HL-60 (cell line): Measurements from ENCODE around the gene ANAPC10.

ENCODE experiments used
- DNase-seq, 2 experiments: peaks; one replicate each; pipeline ENCODE4 v3.0.0-alpha.2; 2010 to 2020; ENCODE audit warnings: low read depth in 1 of 2, low spot score in 1 of 2
- H3K27ac ChIP-seq: fragments of 250-450 bp; sonication (Bioruptor Pico); replicated peaks from 2 replicates; pipeline ENCODE4 v1.5.1; 2020; ENCODE audit warnings: mild to moderate bottlenecking, moderate library complexity
- H3K27me3 ChIP-seq: fragments of 250-450 bp; sonication (Bioruptor Pico); 2 replicates; pipeline ENCODE4 v1.5.1; 2021; ENCODE audit warnings: mild to moderate bottlenecking, moderate library complexity; ENCODE audit not compliant: insufficient read depth, poor library complexity, severe bottlenecking
- H3K4me3 ChIP-seq: replicated peaks from 2 replicates; pipeline ENCODE4 v1.5.1; 2011; ENCODE audit warnings: mild to moderate bottlenecking, control low read depth, low read length; ENCODE audit not compliant: insufficient read depth
- CTCF ChIP-seq: IDR thresholded peaks from one replicate; pipeline ENCODE4 v1.5.1; 2011; ENCODE audit warnings: low read length, control low read depth, inconsistent platforms; ENCODE audit not compliant: insufficient read depth
- GABPA ChIP-seq: IDR thresholded peaks from 2 replicates; pipeline ENCODE4 v1.6.1; 2012; ENCODE audit warnings: low read depth
- POLR2AphosphoS5 ChIP-seq: IDR thresholded peaks from 2 replicates; pipeline ENCODE4 v1.6.1; 2012; ENCODE audit warnings: low read depth
- REST ChIP-seq: IDR thresholded peaks from 2 replicates; pipeline ENCODE4 v1.6.1; 2012; ENCODE audit warnings: low read depth; ENCODE audit not compliant: insufficient replicate concordance
- SPI1 ChIP-seq: IDR thresholded peaks from 2 replicates; pipeline ENCODE4 v1.6.1; 2012; ENCODE audit warnings: low read depth, mild to moderate bottlenecking, borderline replicate concordance

Gene ANAPC10

DNA sequence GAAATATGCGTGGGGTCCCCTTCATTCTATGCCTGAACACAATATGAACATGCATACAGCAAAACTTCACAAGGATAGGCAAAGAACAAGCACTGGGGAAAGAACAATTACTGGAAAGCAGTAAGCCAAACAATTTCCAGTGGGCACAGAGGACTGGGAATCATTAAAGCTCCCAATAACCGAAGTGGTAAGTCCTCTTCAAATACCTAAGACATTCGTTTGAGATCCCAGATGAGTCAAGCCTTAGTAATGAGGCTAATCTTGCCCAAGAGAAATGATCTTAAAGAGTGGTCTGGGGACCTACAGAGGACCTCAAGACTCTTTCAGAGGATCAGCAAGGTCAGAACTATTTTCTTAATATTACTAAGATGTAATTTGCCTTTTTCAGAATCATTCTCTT lies 28.6 kb downstream of the ANAPC10 start:
- DNase-seq: no peak
- Histone ChIP-seq H3K27me3 (no peaks in the 10 kb centered on the region), H3K4me3 (no peak overlapping the region), H3K27ac (no peak overlapping the region)
- no peak for TF ChIP-seq GABPA
- no peak for TF ChIP-seq REST
- no peak for TF ChIP-seq POLR2AphosphoS5
- no peak for TF ChIP-seq CTCF
- TF ChIP-seq SPI1: no peak

GRCh38 chr4:145066063-145066501 lies 31.9 kb downstream of the ANAPC10 start:
- no peak for DNase-seq
- H3K4me3 ChIP-seq: no peak overlapping the region
- H3K27ac ChIP-seq: no peak overlapping the region
- H3K27me3 ChIP-seq: no peaks in the 10 kb centered on the region
- TF ChIP-seq POLR2AphosphoS5 (no peak), GABPA (no peak), CTCF (no peak), REST (no peak), SPI1 (no peak)

GRCh38 chr4:145061318-145061920 lies 36.6 kb downstream of the ANAPC10 start:
- Histone ChIP-seq H3K27me3 (no peaks in the 10 kb centered on the region), H3K27ac (no peak overlapping the region), H3K4me3 (no peak overlapping the region)
- DNase-seq: no peak
- TF ChIP-seq SPI1 (no peak), CTCF (no peak), POLR2AphosphoS5 (no peak), REST (no peak), GABPA (no peak)
